Neural cell (in vitro differentiated cells): ENCODE measurements around the gene C5orf24. TPM values are rescaled to one million over a fixed set of nuclear protein-coding genes. Genes with fewer than 3 reads are reported as not detected.

Source experiments
- H2AFZ ChIP-seq: fragments of 200-600, 300-800 bp; sonication (generic), shearing (Covaris generic); 2 replicates; pipeline ENCODE4 v1.6.0; 2014; ENCODE audit warnings: low read depth, mild to moderate bottlenecking, antibody characterized with exemption, low read length, moderate library complexity
- H3F3A ChIP-seq: fragments of 200-600 bp; shearing (Covaris generic); 2 replicates; pipeline ENCODE4 v1.6.1; 2016; ENCODE audit warnings: mild to moderate bottlenecking, moderate library complexity, mixed read lengths, antibody characterized with exemption, low read length; ENCODE audit not compliant: insufficient read depth, poor library complexity, severe bottlenecking
- H3K27ac ChIP-seq: fragments of 200-600, 300-800 bp; sonication (generic), shearing (Covaris generic); 2 replicates; pipeline ENCODE4 v1.5.1; 2014; ENCODE audit warnings: mild to moderate bottlenecking, low read length, moderate library complexity
- H3K27me3 ChIP-seq: fragments of 300-800, 200-600 bp; sonication (generic), shearing (Covaris generic); 2 replicates; pipeline ENCODE4 v1.6.0; 2014; ENCODE audit warnings: mild to moderate bottlenecking, low read depth, low read length, moderate library complexity; ENCODE audit not compliant: insufficient read depth
- H3K36me3 ChIP-seq: fragments of 300-800, 200-600 bp; sonication (generic), shearing (Covaris generic); 2 replicates; pipeline ENCODE4 v1.5.1; 2014; ENCODE audit warnings: mild to moderate bottlenecking, antibody characterized with exemption, low read length, moderate library complexity; ENCODE audit not compliant: insufficient read depth
- H3K4me2 ChIP-seq: fragments of 300-800, 200-600 bp; sonication (generic), shearing (Covaris generic); 2 replicates; pipeline ENCODE4 v1.6.0; 2014; ENCODE audit warnings: mild to moderate bottlenecking, low read length
- H3K4me3 ChIP-seq: fragments of 300-800, 200-600 bp; sonication (generic), shearing (Covaris generic); 2 replicates; pipeline ENCODE4 v1.5.1; 2014; ENCODE audit warnings: mild to moderate bottlenecking, low read length, moderate library complexity
- H3K79me2 ChIP-seq: fragments of 200-600 bp; shearing (Covaris generic); replicated peaks from 2 replicates; pipeline ENCODE4 v1.6.0; 2014; ENCODE audit warnings: mild to moderate bottlenecking, low read length, moderate library complexity; ENCODE audit not compliant: insufficient read depth
- H3K9ac ChIP-seq: fragments of 300-800, 200-600 bp; sonication (generic), shearing (Covaris generic); 2 replicates; pipeline ENCODE4 v1.6.1; 2016; ENCODE audit warnings: mild to moderate bottlenecking, low read length, mixed read lengths
- H3K9me2 ChIP-seq: fragments of 200-600 bp; shearing (Covaris generic); 2 replicates; pipeline ENCODE4 v1.6.1; 2016; ENCODE audit warnings: mild to moderate bottlenecking, low read length, mixed read lengths; ENCODE audit not compliant: insufficient read depth
- H3K9me3 ChIP-seq: fragments of 200-600, 300-800 bp; sonication (generic), shearing (Covaris generic); 2 replicates; pipeline ENCODE4 v1.6.1; 2016; ENCODE audit warnings: mild to moderate bottlenecking, mixed run types, low read length, moderate library complexity, mixed read lengths
- H4K20me1 ChIP-seq: fragments of 200-600 bp; shearing (Covaris generic); 2 replicates; pipeline ENCODE4 v1.6.1; 2016; ENCODE audit warnings: mild to moderate bottlenecking, mixed run types; ENCODE audit not compliant: insufficient read depth
- EP300 ChIP-seq: fragments of 450-650 bp; conservative IDR thresholded peaks from 2 replicates; pipeline ENCODE4 v1.6.1; 2014; ENCODE audit warnings: antibody characterized with exemption, mild to moderate bottlenecking, moderate library complexity; ENCODE audit not compliant: poor library complexity, severe bottlenecking
- EZH2 ChIP-seq: fragments of 200-600, 300-800 bp; shearing (Covaris generic), sonication (generic); IDR thresholded peaks from 2 replicates; pipeline ENCODE4 v1.6.1; 2014; ENCODE audit warnings: antibody characterized with exemption, low read length, borderline replicate concordance, mild to moderate bottlenecking; ENCODE audit not compliant: insufficient read depth, poor library complexity, severe bottlenecking
- MXI1 ChIP-seq: fragments of 450-650 bp; conservative IDR thresholded peaks from 2 replicates; pipeline ENCODE4 v1.6.1; 2014; ENCODE audit warnings: antibody characterized with exemption, mild to moderate bottlenecking; ENCODE audit not compliant: poor library complexity, severe bottlenecking
- POLR2AphosphoS5 ChIP-seq: IDR thresholded peaks from 2 replicates; pipeline ENCODE4 v1.6.1; 2012
- RAD21 ChIP-seq: fragments of 450-650 bp; conservative IDR thresholded peaks from 2 replicates; pipeline ENCODE4 v1.6.1; 2014; ENCODE audit warnings: antibody characterized with exemption, mild to moderate bottlenecking, moderate library complexity
- SMC3 ChIP-seq: fragments of 450-650 bp; conservative IDR thresholded peaks from 2 replicates; pipeline ENCODE4 v1.6.1; 2014; ENCODE audit warnings: antibody characterized with exemption, mild to moderate bottlenecking, moderate library complexity; ENCODE audit not compliant: poor library complexity
- TAF1 ChIP-seq: IDR thresholded peaks from 2 replicates; pipeline ENCODE4 v1.6.1; 2012; ENCODE audit warnings: low read depth
- polyA minus RNA-seq: library from RNA; depleted of rRNA, polyadenylated mRNA; stranded (reverse); fragments of >200 nt; gene quantifications from 2 replicates; pipeline ENCODE4 v1.2.3, GENCODE V29; 2014
- polyA plus RNA-seq: library from polyadenylated mRNA; depleted of rRNA; stranded (reverse); fragments of >200 nt; gene quantifications from 2 replicates; pipeline ENCODE4 v1.2.3, GENCODE V29; 2014
- TF ChIP-seq, protein P1 (sequence below): fragments of 450-650 bp; IDR thresholded peaks from 2 replicates; pipeline ENCODE4 v1.5.1; 2014; ENCODE audit warnings: antibody characterized with exemption, mild to moderate bottlenecking, moderate library complexity; ENCODE audit not compliant: poor library complexity, severe bottlenecking
- TF ChIP-seq, protein P2 (sequence below): IDR thresholded peaks from 2 replicates; pipeline ENCODE4 v1.6.1; 2012; ENCODE audit warnings: borderline replicate concordance

C5orf24 gene
- polyA plus RNA-seq (62.4 and 71.7 TPM in 2 replicates), polyA minus RNA-seq (116 and 122 TPM in 2 replicates)

DNA sequence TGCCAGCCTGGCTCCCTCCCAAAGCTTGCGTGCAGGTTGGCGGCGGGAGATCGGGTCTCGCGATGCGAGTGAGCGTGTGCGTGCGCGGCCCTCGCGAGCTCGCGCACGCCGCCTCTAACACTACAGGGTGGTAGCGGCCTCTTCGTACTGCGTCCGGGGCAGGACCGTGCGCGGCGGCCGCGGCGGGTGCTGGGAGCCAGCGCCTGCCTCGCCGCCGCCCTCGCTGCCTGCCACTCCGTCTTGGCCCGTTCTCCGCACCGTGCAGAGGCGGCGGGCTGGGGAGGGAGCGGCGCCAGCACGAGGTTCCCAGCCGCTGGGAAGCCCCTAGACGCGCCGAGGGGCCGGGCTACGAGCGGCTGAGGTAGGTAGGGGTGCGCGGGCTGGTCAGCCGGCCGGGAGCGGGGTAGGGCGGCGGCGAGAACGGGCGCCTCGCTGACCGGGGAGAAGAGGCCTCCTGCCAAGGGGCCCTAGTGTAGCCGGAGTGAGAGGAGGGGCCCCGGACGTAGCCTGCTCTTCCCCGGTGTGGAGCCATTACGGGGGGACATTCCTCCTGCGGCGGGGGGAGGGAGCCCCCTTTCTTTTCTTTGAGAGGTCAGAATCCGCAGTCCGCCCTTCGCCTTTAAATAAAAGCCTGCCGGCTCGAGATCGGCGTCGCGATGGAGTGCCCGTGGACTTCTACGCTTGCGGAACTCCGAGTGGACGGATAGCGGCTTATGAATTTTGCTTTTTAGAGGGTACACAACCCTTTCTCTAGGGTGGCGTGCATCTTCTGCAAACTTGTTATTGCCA lies at the start of gene C5orf24:
TSS of gene C5orf24 (plus strand) at position 117 of the 789 bp plus-strand sequence. CDS start 8,933 bp downstream, outside the sequence.
- H3K9ac ChIP-seq, result peak within 1 kb of the TSS; percentile 97
- H3K4me3 ChIP-seq, result peak within 1 kb of the TSS; percentile 96
- H3K9me3 ChIP-seq, result no peaks in the 10 kb centered on the region
- TF ChIP-seq RAD21 (no peak), MXI1 (peak; percentile 88), EP300 (peak; percentile 60), TAF1 (peak; percentile 66), SMC3 (no peak), EZH2 (no peak), POLR2AphosphoS5 (peak; percentile 92)
- TF ChIP-seq, protein P1, sequence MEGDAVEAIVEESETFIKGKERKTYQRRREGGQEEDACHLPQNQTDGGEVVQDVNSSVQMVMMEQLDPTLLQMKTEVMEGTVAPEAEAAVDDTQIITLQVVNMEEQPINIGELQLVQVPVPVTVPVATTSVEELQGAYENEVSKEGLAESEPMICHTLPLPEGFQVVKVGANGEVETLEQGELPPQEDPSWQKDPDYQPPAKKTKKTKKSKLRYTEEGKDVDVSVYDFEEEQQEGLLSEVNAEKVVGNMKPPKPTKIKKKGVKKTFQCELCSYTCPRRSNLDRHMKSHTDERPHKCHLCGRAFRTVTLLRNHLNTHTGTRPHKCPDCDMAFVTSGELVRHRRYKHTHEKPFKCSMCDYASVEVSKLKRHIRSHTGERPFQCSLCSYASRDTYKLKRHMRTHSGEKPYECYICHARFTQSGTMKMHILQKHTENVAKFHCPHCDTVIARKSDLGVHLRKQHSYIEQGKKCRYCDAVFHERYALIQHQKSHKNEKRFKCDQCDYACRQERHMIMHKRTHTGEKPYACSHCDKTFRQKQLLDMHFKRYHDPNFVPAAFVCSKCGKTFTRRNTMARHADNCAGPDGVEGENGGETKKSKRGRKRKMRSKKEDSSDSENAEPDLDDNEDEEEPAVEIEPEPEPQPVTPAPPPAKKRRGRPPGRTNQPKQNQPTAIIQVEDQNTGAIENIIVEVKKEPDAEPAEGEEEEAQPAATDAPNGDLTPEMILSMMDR, result no peak
- TF ChIP-seq, protein P2, sequence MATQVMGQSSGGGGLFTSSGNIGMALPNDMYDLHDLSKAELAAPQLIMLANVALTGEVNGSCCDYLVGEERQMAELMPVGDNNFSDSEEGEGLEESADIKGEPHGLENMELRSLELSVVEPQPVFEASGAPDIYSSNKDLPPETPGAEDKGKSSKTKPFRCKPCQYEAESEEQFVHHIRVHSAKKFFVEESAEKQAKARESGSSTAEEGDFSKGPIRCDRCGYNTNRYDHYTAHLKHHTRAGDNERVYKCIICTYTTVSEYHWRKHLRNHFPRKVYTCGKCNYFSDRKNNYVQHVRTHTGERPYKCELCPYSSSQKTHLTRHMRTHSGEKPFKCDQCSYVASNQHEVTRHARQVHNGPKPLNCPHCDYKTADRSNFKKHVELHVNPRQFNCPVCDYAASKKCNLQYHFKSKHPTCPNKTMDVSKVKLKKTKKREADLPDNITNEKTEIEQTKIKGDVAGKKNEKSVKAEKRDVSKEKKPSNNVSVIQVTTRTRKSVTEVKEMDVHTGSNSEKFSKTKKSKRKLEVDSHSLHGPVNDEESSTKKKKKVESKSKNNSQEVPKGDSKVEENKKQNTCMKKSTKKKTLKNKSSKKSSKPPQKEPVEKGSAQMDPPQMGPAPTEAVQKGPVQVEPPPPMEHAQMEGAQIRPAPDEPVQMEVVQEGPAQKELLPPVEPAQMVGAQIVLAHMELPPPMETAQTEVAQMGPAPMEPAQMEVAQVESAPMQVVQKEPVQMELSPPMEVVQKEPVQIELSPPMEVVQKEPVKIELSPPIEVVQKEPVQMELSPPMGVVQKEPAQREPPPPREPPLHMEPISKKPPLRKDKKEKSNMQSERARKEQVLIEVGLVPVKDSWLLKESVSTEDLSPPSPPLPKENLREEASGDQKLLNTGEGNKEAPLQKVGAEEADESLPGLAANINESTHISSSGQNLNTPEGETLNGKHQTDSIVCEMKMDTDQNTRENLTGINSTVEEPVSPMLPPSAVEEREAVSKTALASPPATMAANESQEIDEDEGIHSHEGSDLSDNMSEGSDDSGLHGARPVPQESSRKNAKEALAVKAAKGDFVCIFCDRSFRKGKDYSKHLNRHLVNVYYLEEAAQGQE, result peak; percentile 44
- H3K9me2 ChIP-seq, result no peaks in the 10 kb centered on the region
- H3F3A ChIP-seq, result no peaks in the 10 kb centered on the region
- H3K79me2 ChIP-seq, result peaks cover 31% of the 10 kb centered on the region
- peak within 1 kb of the TSS; percentile 92 for H3K27ac ChIP-seq
- H2AFZ ChIP-seq, result peak within 1 kb of the TSS; percentile 34
- H3K4me2 ChIP-seq, result peak within 1 kb of the TSS; percentile 96
- H3K27me3 ChIP-seq, result no peaks in the 10 kb centered on the region
- no peaks in the 10 kb centered on the region for H3K36me3 ChIP-seq
- no peaks in the 10 kb centered on the region for H4K20me1 ChIP-seq

DNA sequence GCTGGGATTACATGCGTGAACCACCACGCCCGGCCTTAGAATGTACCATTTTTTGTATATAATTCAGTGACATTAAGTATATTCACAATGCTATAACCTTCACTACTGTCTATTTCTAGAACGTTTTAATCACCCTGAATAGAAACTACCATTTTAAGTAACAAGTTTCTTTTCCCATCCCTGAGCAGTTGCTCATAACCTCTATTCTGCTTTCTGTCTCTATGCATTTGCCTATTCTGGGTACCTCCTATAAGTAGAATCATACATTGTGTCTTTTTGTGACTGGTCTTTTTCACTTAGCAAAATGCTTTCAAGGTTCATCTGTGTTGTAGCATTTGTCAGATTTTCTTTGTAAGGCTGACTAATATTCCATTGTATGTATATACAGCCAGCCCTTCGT lies 47.3 kb upstream of the C5orf24 start:
- TF ChIP-seq SMC3 (no peak), TAF1 (no peak), EP300 (no peak), POLR2AphosphoS5 (no peak), MXI1 (no peak), EZH2 (no peak), RAD21 (no peak)
- TF ChIP-seq, protein P2, result no peak
- TF ChIP-seq, protein P1, result no peak
- H3F3A ChIP-seq, result no peaks in the 10 kb centered on the region
- H3K79me2 ChIP-seq, result no peaks in the 10 kb centered on the region
- H3K9ac ChIP-seq, result no peak overlapping the region
- H3K27me3 ChIP-seq, result no peaks in the 10 kb centered on the region
- H3K27ac ChIP-seq, result no peak overlapping the region
- no peak overlapping the region for H2AFZ ChIP-seq
- no peaks in the 10 kb centered on the region for H3K9me3 ChIP-seq
- H3K4me3 ChIP-seq, result no peak overlapping the region
- no peaks in the 10 kb centered on the region for H3K9me2 ChIP-seq
- no peaks in the 10 kb centered on the region for H4K20me1 ChIP-seq
- H3K4me2 ChIP-seq, result no peak overlapping the region
- peaks cover 4% of the 10 kb centered on the region for H3K36me3 ChIP-seq
